ACC112 (cell line): ENCODE results near the gene TMPRSS11D.

Source experiments
- H2AFZ ChIP-seq: fragments of 200-600 bp; sonication (generic); one replicate; pipeline ENCODE4 v1.6.0; 2017; ENCODE audit warnings: antibody characterized with exemption, low read length; ENCODE audit not compliant: unreplicated experiment
- H3K27ac ChIP-seq: fragments of 200-600 bp; sonication (generic); 2 replicates; pipeline ENCODE4 v1.5.1; 2014; ENCODE audit warnings: low read depth, mild to moderate bottlenecking, antibody characterized with exemption, low read length, moderate library complexity
- H3K27me3 ChIP-seq: fragments of 200-600 bp; sonication (generic); 2 replicates; pipeline ENCODE4 v1.6.1; 2014; ENCODE audit warnings: mild to moderate bottlenecking, antibody characterized with exemption, low read length, moderate library complexity, mixed read lengths; ENCODE audit not compliant: insufficient read depth
- H3K36me3 ChIP-seq: fragments of 200-600 bp; sonication (generic); 2 replicates; pipeline ENCODE4 v1.6.1; 2016; ENCODE audit warnings: mild to moderate bottlenecking, antibody characterized with exemption, low read length, moderate library complexity, mixed read lengths; ENCODE audit not compliant: insufficient read depth
- H3K4me1 ChIP-seq: fragments of 200-600 bp; sonication (generic); one replicate; pipeline ENCODE4 v1.6.1; 2016; ENCODE audit warnings: low read length, mixed read lengths; ENCODE audit not compliant: insufficient read depth, unreplicated experiment, control insufficient read depth
- H3K4me3 ChIP-seq: fragments of 200-600 bp; sonication (generic); 2 replicates; pipeline ENCODE4 v1.5.1; 2014; ENCODE audit warnings: mild to moderate bottlenecking, low read depth, low read length
- H3K79me2 ChIP-seq: fragments of 200-600 bp; sonication (generic); one replicate; pipeline ENCODE4 v1.6.0; 2016; ENCODE audit warnings: low read length; ENCODE audit not compliant: control insufficient read depth, unreplicated experiment, insufficient read depth

TMPRSS11D gene

GRCh38 chr4:67776746-67777145 lies 107.1 kb downstream of the TMPRSS11D start:
- no peaks in the 10 kb centered on the region for H3K79me2 ChIP-seq
- H3K27ac ChIP-seq = no peak overlapping the region
- H3K4me3 ChIP-seq = no peak overlapping the region
- no peaks in the 10 kb centered on the region for H3K36me3 ChIP-seq
- no peak overlapping the region for H2AFZ ChIP-seq
- H3K4me1 ChIP-seq = no peaks in the 10 kb centered on the region
- no peaks in the 10 kb centered on the region for H3K27me3 ChIP-seq
